Aorta (tissue), 5 donors: ENCODE data around the gene BCDIN3D. TPM values are rescaled to one million over a fixed set of nuclear protein-coding genes. Genes with fewer than 3 reads are reported as not detected.

ENCODE experiments used
- ATAC-seq: fragments of 200-7000 bp; cut with Tn5 transposase; one replicate; pipeline ENCODE4 v1.9.1; 2022; ENCODE audit warnings: moderate library complexity; ENCODE audit not compliant: low FRiP score
- DNase-seq, 2 donors: peaks; one replicate each; pipeline ENCODE4 v3.0.0-alpha.2; 2020
- H3K27ac ChIP-seq, 2 donors: one replicate each; pipeline ENCODE4 v1.5.1; 2013; ENCODE audit warnings: low read length in 2 of 2, mild to moderate bottlenecking in 2 of 2, moderate library complexity in 2 of 2, control low read depth in 1 of 2, inconsistent platforms in 1 of 2, low read depth in 1 of 2
- H3K27me3 ChIP-seq, 2 donors: one replicate each; pipeline ENCODE4 v1.6.1; 2013; ENCODE audit warnings: control low read depth in 1 of 2, low read length in 1 of 2, mild to moderate bottlenecking in 1 of 2, moderate library complexity in 1 of 2; ENCODE audit not compliant: insufficient read depth in 2 of 2, control insufficient read depth in 1 of 2
- H3K36me3 ChIP-seq, 2 donors: one replicate each; pipeline ENCODE4 v1.6.1; 2013; ENCODE audit warnings: control low read depth in 1 of 2, low read length in 1 of 2, mild to moderate bottlenecking in 1 of 2; ENCODE audit not compliant: insufficient read depth in 2 of 2, control insufficient read depth in 1 of 2
- H3K4me1 ChIP-seq, 2 donors: one replicate each; pipeline ENCODE4 v1.6.1; 2013; ENCODE audit warnings: low read length in 2 of 2, control low read depth in 1 of 2, mild to moderate bottlenecking in 1 of 2, moderate library complexity in 1 of 2; ENCODE audit not compliant: insufficient read depth in 2 of 2, control insufficient read depth in 1 of 2
- H3K4me3 ChIP-seq, 2 donors: one replicate each; pipeline ENCODE4 v1.5.1; 2013; ENCODE audit warnings: low read length in 2 of 2, control low read depth in 1 of 2, mild to moderate bottlenecking in 1 of 2
- H3K9me3 ChIP-seq: one replicate; pipeline ENCODE4 v1.6.1; 2013; ENCODE audit warnings: mild to moderate bottlenecking, low read length; ENCODE audit not compliant: control insufficient read depth
- WGBS, 2 donors: extraction: QIAGEN DNeasy Blood & Tissue Kit; methylation state at CpG; one replicate each; pipeline ENCODE4 v1.1.7; 2013; 5-methylcytosine and 5-hydroxymethylcytosine counted together
- intact Hi-C, 2 donors: fragments of 100-400 bp; cut with DNase I; formaldehyde crosslinking; loops; one replicate each; pipeline versions ENCODE4 v1.14.2 to v1.15.0; 2022
- polyA plus RNA-seq, 2 donors: library from polyadenylated mRNA; stranded (reverse); fragments of 200-250 nt; gene quantifications; one replicate each; pipeline ENCODE4 v1.2.3, GENCODE V29; 2013
- total RNA-seq, 2 donors: library from RNA; stranded (reverse); fragmentation: NEBNext Ultra II Directional; extraction: Animal tissue kit (Norgen Biotek cat#: 25700); gene quantifications; one replicate each; pipeline ENCODE4 v1.2.1, GENCODE V29; 2021
- donor health status: healthy with polysubstance abuse.
- donor health status: Bipolar disorder and iron deficiency.
- donor health status: DM: no; HTN: no; CAD: no.
- donor health status: DM: no; HTN: no; CAD: no.
- donor health status: DM: yes; HTN: yes; CAD: no.

Gene BCDIN3D
- total and polyA plus RNA-seq, 4 donors = 1.5 to 5.0 (median 2.5) TPM

GRCh38 chr12:49787672-49788071, 55.2 kb downstream of the BCDIN3D start:
- ATAC-seq (no peak), DNase-seq (no peak)
- no peaks in the 10 kb centered on the region for H3K9me3 ChIP-seq
- H3K4me1 ChIP-seq = no peaks in the 10 kb centered on the region
- no peak overlapping the region for H3K4me3 ChIP-seq
- H3K36me3 ChIP-seq = no peaks in the 10 kb centered on the region
- H3K27ac ChIP-seq = no peak overlapping the region
- no peaks in the 10 kb centered on the region for H3K27me3 ChIP-seq
- 95 to 97% methylated on average over 2 of the region's 2 CpGs for WGBS, 2 donors
- intact Hi-C loops = no loop called here

Other genes starting within 250 kb of the BCDIN3D start
- gene FAM186B, start 237.5 kb downstream of the BCDIN3D start, total RNA-seq = under 1 TPM; 0.23 to 0.30 TPM
- under 1 TPM in 1 of 2 donors, not detected in 1; 0.26 TPM for gene FAM186B, start 237.5 kb downstream of the BCDIN3D start, polyA plus RNA-seq
- gene PRPF40B, start 219.5 kb downstream of the BCDIN3D start, total RNA-seq = 10 to 100 TPM; 28.2 to 41.0 TPM
- gene PRPF40B, start 219.5 kb downstream of the BCDIN3D start, polyA plus RNA-seq = 10 to 100 TPM; 11.3 to 69.0 TPM
- gene FMNL3, start 135.7 kb downstream of the BCDIN3D start, total RNA-seq = 10 to 100 TPM; 31.4 to 53.9 TPM
- gene FMNL3, start 135.7 kb downstream of the BCDIN3D start, polyA plus RNA-seq = 10 to 100 TPM in 1 of 2 donors, 1 to 10 TPM in 1; 6.5 to 10.4 TPM
- gene TMBIM6, start 101.5 kb downstream of the BCDIN3D start, total RNA-seq = 100 to 1,000 TPM; 290 to 325 TPM
- 100 to 1,000 TPM; 114 to 163 TPM for gene TMBIM6, start 101.5 kb downstream of the BCDIN3D start, polyA plus RNA-seq
- gene NCKAP5L, start 14.7 kb downstream of the BCDIN3D start, total RNA-seq = 10 to 100 TPM; 22.2 to 38.7 TPM
- 10 to 100 TPM in 1 of 2 donors, 1 to 10 TPM in 1; 3.5 to 14.8 TPM for gene NCKAP5L, start 14.7 kb downstream of the BCDIN3D start, polyA plus RNA-seq
- gene FAIM2, start 60.8 kb upstream of the BCDIN3D start, total RNA-seq = 10 to 100 TPM in 1 of 2 donors, under 1 TPM in 1; 0.58 to 16.4 TPM
- gene FAIM2, start 60.8 kb upstream of the BCDIN3D start, polyA plus RNA-seq = under 1 TPM in 1 of 2 donors, not detected in 1; 0.05 TPM
- under 1 TPM in 1 of 2 donors, not detected in 1; 0.21 TPM for gene AQP2, start 107.6 kb upstream of the BCDIN3D start, total RNA-seq
- gene AQP2, start 107.6 kb upstream of the BCDIN3D start, polyA plus RNA-seq = not detected
- gene AQP5, start 118.8 kb upstream of the BCDIN3D start, total RNA-seq = 1 to 10 TPM in 1 of 2 donors, not detected in 1; 1.2 TPM
- gene AQP5, start 118.8 kb upstream of the BCDIN3D start, polyA plus RNA-seq = under 1 TPM in 1 of 2 donors, not detected in 1; 0.08 TPM
- gene AQP6, start 129.8 kb upstream of the BCDIN3D start, total RNA-seq = under 1 TPM in 1 of 2 donors, not detected in 1; 0.39 TPM
- gene AQP6, start 129.8 kb upstream of the BCDIN3D start, polyA plus RNA-seq = not detected
- gene RACGAP1, start 182.4 kb upstream of the BCDIN3D start, total RNA-seq = 10 to 100 TPM in 1 of 2 donors, 1 to 10 TPM in 1; 8.0 to 10.1 TPM
- 1 to 10 TPM; 4.6 to 7.9 TPM for gene RACGAP1, start 182.4 kb upstream of the BCDIN3D start, polyA plus RNA-seq
- gene ASIC1, start 214.5 kb upstream of the BCDIN3D start, total RNA-seq = 1 to 10 TPM in 1 of 2 donors, under 1 TPM in 1; 0.39 to 5.8 TPM
- gene ASIC1, start 214.5 kb upstream of the BCDIN3D start, polyA plus RNA-seq = 1 to 10 TPM in 1 of 2 donors, not detected in 1; 1.2 TPM
- 10 to 100 TPM; 41.0 to 44.6 TPM for gene SMARCD1, start 242.2 kb upstream of the BCDIN3D start, total RNA-seq
- 10 to 100 TPM; 15.0 to 19.9 TPM for gene SMARCD1, start 242.2 kb upstream of the BCDIN3D start, polyA plus RNA-seq